Measurements from ENCODE around the gene C10orf62.

Gene C10orf62

GRCh38 chr10:97578171-97578844 is 11.2 kb upstream of the C10orf62 start:
- no peak for TF ChIP-seq CTCF (IDR thresholded peaks at IDR 0.05; ENCODE audit: extremely low read depth, missing control alignments)

GRCh38 chr10:97580421-97581367 is 8.8 kb upstream of the C10orf62 start:
- TF ChIP-seq CTCF (IDR thresholded peaks at IDR 0.05; ENCODE audit: extremely low read depth, missing control alignments) = no peak
- DNase-seq (ENCODE audit: low spot score) = no peak

More at GRCh38 chr10:97578171-97578844, 11.2 kb upstream of the C10orf62 start:
- DNase-seq (ENCODE audit: low spot score) = no peak

- DNase-seq (ENCODE audit: low spot score) = no peak
- no peak for TF ChIP-seq CTCF (IDR thresholded peaks at IDR 0.05; ENCODE audit: extremely low read depth, missing control alignments)
These were observed 7.4 kb upstream of the C10orf62 start for GRCh38 chr10:97582169-97582568.

- no peak for DNase-seq (ENCODE audit: low spot score)
- TF ChIP-seq CTCF (IDR thresholded peaks at IDR 0.05; ENCODE audit: extremely low read depth, missing control alignments) = no peak
These were observed 6.0 kb upstream of the C10orf62 start for GRCh38 chr10:97583476-97583875.

GRCh38 chr10:97584060-97584797 is 5.3 kb upstream of the C10orf62 start, which contains the start of gene HOGA1:
HOGA1 (plus strand) TSS chr10:97584389; CDS start chr10:97584704, 315 bp downstream.
- no peak for TF ChIP-seq CTCF (IDR thresholded peaks at IDR 0.05; ENCODE audit: extremely low read depth, missing control alignments)
- DNase-seq (ENCODE audit: low spot score) = no peak

GRCh38 chr10:97584798-97585438 is 4.6 kb upstream of the C10orf62 start:
- no peak for DNase-seq (ENCODE audit: low spot score)
- TF ChIP-seq CTCF (IDR thresholded peaks at IDR 0.05; ENCODE audit: extremely low read depth, missing control alignments) = no peak
